SK-N-SH (cell line): ENCODE data around the gene PRICKLE1. TPM values are rescaled to one million over a fixed set of nuclear protein-coding genes. Genes with fewer than 3 reads are reported as not detected.
A peak's percentile ranks its signal among the peaks of the same experiment; 100 is the strongest.

ENCODE experiments used
- CTCF ChIA-PET: fragments of 300-600, 350-600 bp; formaldehyde crosslinking; extraction: SDS; loops from one replicate; lab custom pipeline; 2021; lab: Yijun Ruan, JAX
- POLR2A ChIA-PET: fragments of 350-600 bp; sonication (Branson Sonifier 250); formaldehyde crosslinking; extraction: SDS; loops from one replicate; lab custom pipeline; 2020; ENCODE audit warnings: antibody characterized with exemption, inconsistent platforms; lab: Yijun Ruan, JAX
- DNase-seq: peaks from one replicate; pipeline ENCODE4 v3.0.0; 2012
- H2AFZ ChIP-seq: fragments of 200-600 bp; sonication (generic); 2 replicates; pipeline ENCODE4 v1.8.1; 2016; ENCODE audit warnings: antibody characterized with exemption, mild to moderate bottlenecking, low read depth
- H3F3A ChIP-seq: fragments of 200-600 bp; sonication (generic); replicated peaks from 2 replicates; pipeline ENCODE3; 2016; ENCODE audit warnings: antibody characterized with exemption, mild to moderate bottlenecking; ENCODE audit not compliant: insufficient read depth
- H3K27ac ChIP-seq, 2 experiments: fragments of 200-500 bp in 1 of 2; fragments of 200-600 bp in 1 of 2; sonication (Bioruptor generic) in 1 of 2; sonication (generic), shearing (Covaris generic) in 1 of 2; 2 replicates each; pipeline versions ENCODE4 v1.5.1 to v1.6.1; 2014 to 2016; ENCODE audit warnings: low read depth in 2 of 2, inconsistent platforms in 1 of 2, low read length in 1 of 2, mild to moderate bottlenecking in 1 of 2, mixed read lengths in 1 of 2
- H3K27me3 ChIP-seq: fragments of 200-600 bp; sonication (generic), shearing (Covaris generic); 2 replicates; pipeline ENCODE4 v1.6.1; 2016; ENCODE audit warnings: mixed run types; ENCODE audit not compliant: insufficient read depth
- H3K36me3 ChIP-seq, 2 experiments: fragments of 200-500 bp in 1 of 2; fragments of 200-600 bp in 1 of 2; sonication (Bioruptor generic) in 1 of 2; sonication (generic) in 1 of 2; replicated peaks in 1 of 2; 2 replicates each; pipeline versions ENCODE3 to v1.5.1; 2014 to 2016; ENCODE audit warnings: low read length in 1 of 2, mild to moderate bottlenecking in 1 of 2; ENCODE audit not compliant: insufficient read depth in 2 of 2, control insufficient read depth in 1 of 2
- H3K4me1 ChIP-seq, 2 experiments: fragments of 200-500 bp in 1 of 2; fragments of 200-600 bp in 1 of 2; sonication (Bioruptor generic) in 1 of 2; sonication (generic), shearing (Covaris generic) in 1 of 2; 2 replicates each; pipeline versions ENCODE4 v1.5.1 to v1.6.1; 2014 to 2016; ENCODE audit warnings: low read depth in 1 of 2, low read length in 1 of 2, mixed run types in 1 of 2; ENCODE audit not compliant: insufficient read depth in 2 of 2, control insufficient read depth in 1 of 2
- H3K4me2 ChIP-seq: fragments of 200-600 bp; sonication (generic), shearing (Covaris generic); 2 replicates; pipeline ENCODE4 v1.6.1; 2017; ENCODE audit warnings: mixed run types
- H3K4me3 ChIP-seq, 2 experiments: fragments of 200-500 bp in 1 of 2; fragments of 200-600 bp in 1 of 2; sonication (Bioruptor generic) in 1 of 2; sonication (generic), shearing (Covaris generic) in 1 of 2; 2 replicates each; pipeline versions ENCODE4 v1.5.1 to v1.8.1; 2014 to 2016; ENCODE audit warnings: low read depth in 2 of 2, inconsistent platforms in 1 of 2, low read length in 1 of 2, mild to moderate bottlenecking in 1 of 2, mixed read lengths in 1 of 2, moderate library complexity in 1 of 2
- H3K79me2 ChIP-seq: fragments of 200-600 bp; sonication (generic); 2 replicates; pipeline ENCODE4 v1.8.1; 2017; ENCODE audit warnings: mild to moderate bottlenecking; ENCODE audit not compliant: insufficient read depth
- H3K9ac ChIP-seq: fragments of 200-600 bp; sonication (generic); 2 replicates; pipeline ENCODE4 v1.6.1; 2017; ENCODE audit warnings: mixed run types
- H3K9me2 ChIP-seq: fragments of 200-600 bp; sonication (generic); 2 replicates; pipeline ENCODE4 v1.6.1; 2017; ENCODE audit warnings: mixed run types
- H3K9me3 ChIP-seq: fragments of 200-600 bp; sonication (generic); 2 replicates; pipeline ENCODE4 v1.6.1; 2017; ENCODE audit warnings: mixed run types, mild to moderate bottlenecking, moderate library complexity
- H4K20me1 ChIP-seq: fragments of 200-600 bp; sonication (generic); 2 replicates; pipeline ENCODE4 v1.6.1; 2017; ENCODE audit warnings: mild to moderate bottlenecking, mixed run types; ENCODE audit not compliant: insufficient read depth
- CHD2 ChIP-seq: fragments of 150-350 bp; IDR thresholded peaks from 2 replicates; pipeline ENCODE4 v1.6.1; 2018; ENCODE audit warnings: low read length; ENCODE audit not compliant: partially characterized antibody
- CTCF ChIP-seq: fragments of 200-600 bp; sonication (generic); IDR thresholded peaks from 2 replicates; pipeline ENCODE4 v1.6.1; 2017; ENCODE audit warnings: antibody characterized with exemption, mild to moderate bottlenecking, moderate library complexity
- EP300 ChIP-seq, 2 experiments: IDR thresholded peaks; 2 replicates each; pipeline versions ENCODE4 v1.4.0 to v1.6.1; 2012; ENCODE audit warnings: borderline replicate concordance in 1 of 2, low read depth in 1 of 2, low read length in 1 of 2
- GABPA ChIP-seq: IDR thresholded peaks from 2 replicates; pipeline ENCODE4 v1.4.0; 2012; ENCODE audit warnings: low read depth, mild to moderate bottlenecking
- PBX3 ChIP-seq: IDR thresholded peaks from 2 replicates; pipeline ENCODE4; 2012
- RAD21 ChIP-seq: IDR thresholded peaks from 2 replicates; pipeline ENCODE4 v1.6.1; 2012; ENCODE audit warnings: mild to moderate bottlenecking, low read length
- RXRA ChIP-seq: IDR thresholded peaks from 2 replicates; pipeline ENCODE4 v1.4.0; 2012; ENCODE audit warnings: low read depth, mild to moderate bottlenecking, borderline replicate concordance
- SMC3 ChIP-seq: IDR thresholded peaks from 2 replicates; pipeline ENCODE4 v1.6.1; 2012; ENCODE audit warnings: low read depth, low read length, improper control_type of control experiment
- USF1 ChIP-seq: IDR thresholded peaks from 2 replicates; pipeline ENCODE4 v1.4.0; 2012; ENCODE audit warnings: low read depth, borderline replicate concordance
- USF2 ChIP-seq: fragments of 150-350 bp; IDR thresholded peaks from 2 replicates; pipeline ENCODE4 v1.6.1; 2017; ENCODE audit warnings: antibody characterized with exemption, low read length, low read depth, borderline replicate concordance
- ZBTB33 ChIP-seq: IDR thresholded peaks from 2 replicates; pipeline ENCODE4 v1.4.0; 2012; ENCODE audit warnings: low read depth, borderline replicate concordance
- WGBS: methylation state at CpG from one replicate; pipeline ENCODE4 v1.1.6; 2017; ENCODE audit warnings: low lambda C conversion rate; 5-methylcytosine and 5-hydroxymethylcytosine counted together
- polyA plus RNA-seq, 3 experiments: library from polyadenylated mRNA; depleted of rRNA; stranded (reverse); fragments of >200 nt; gene quantifications; 2 replicates each; pipeline ENCODE4 v1.2.3, GENCODE V29; 2012

PRICKLE1 gene
- polyA plus RNA-seq, 1 of the 3 experiments (the other 2 are of a cell fraction): 1.2 TPM

- TF ChIP-seq USF1: no peak
- no peak for TF ChIP-seq RXRA
- TF ChIP-seq PBX3: no peak
- no peak for TF ChIP-seq ZBTB33
- TF ChIP-seq USF2: no peak
- no peak for TF ChIP-seq GABPA
- no peak for TF ChIP-seq CHD2
- TF ChIP-seq, all 33 proteins: peak for 0
Measured at GRCh38 chr12:42570076-42570475, 19.5 kb downstream of the PRICKLE1 start (continued).

GRCh38 chr12:42568952-42569915 is 20.3 kb downstream of the PRICKLE1 start:
- no peak for DNase-seq
- Histone ChIP-seq H2AFZ (no peak overlapping the region), H3K4me3 (no peak overlapping the region), H3K9me2 (no peaks in the 10 kb centered on the region), H3K27me3 (no peaks in the 10 kb centered on the region), H3K9me3 (no peaks in the 10 kb centered on the region), H3K36me3 (no peaks in the 10 kb centered on the region), H3K4me2 (no peak overlapping the region), H3K9ac (no peak overlapping the region), H3F3A (no peaks in the 10 kb centered on the region), H3K4me1 (peaks cover 0 to 10% of the 10 kb centered on the region in 2 experiments; a peak in 2 of 4 replicates), H3K79me2 (no peaks in the 10 kb centered on the region), H3K27ac (no peak overlapping the region; a peak in 1 of 4 replicates), H4K20me1 (no peaks in the 10 kb centered on the region)
- ChIA-PET POLR2A (interaction anchor here (1.1 kb wide), 1 partner anchor 86 kb away, joined by 8 read pairs; no protein-coding TSS in a partner anchor), CTCF (interaction anchor here (0.6 to 12.6 kb wide), 42 partner anchors 9 to 770 kb away, joined by 3 to 206 read pairs (median 4); partner anchors contain the start of gene PRICKLE1)
- WGBS: 34% methylated on average over 6 of the region's 6 CpGs
- TF ChIP-seq CHD2 (peak; percentile 18), CTCF (peak; percentile 68), ZBTB33 (no peak), SMC3 (peak; percentile 75), EP300 (IDR thresholded peaks at IDR 0.05; ENCODE audit: borderline replicate concordance in 1 of 2, low read depth in 1 of 2, low read length in 1 of 2) (no peak), RAD21 (peak; percentile 86)
